Nephron (organoid): ENCODE measurements around the gene DBF4B.

Experiments used
- H3K27ac Mint-ChIP-seq, 3 experiments: 2 replicates each; pipeline ENCODE4 v1.8.0; 2020; ENCODE audit warnings: mixed read lengths in 3 of 3, mild to moderate bottlenecking in 2 of 3, moderate library complexity in 1 of 3
- H3K27me3 Mint-ChIP-seq: 2 replicates; pipeline ENCODE4 v1.8.0; 2021; ENCODE audit warnings: low read depth, mild to moderate bottlenecking, moderate library complexity, mixed read lengths
- H3K36me3 Mint-ChIP-seq: 2 replicates; pipeline ENCODE4 v1.8.0; 2020; ENCODE audit warnings: low read depth, mixed read lengths
- H3K4me1 Mint-ChIP-seq: 2 replicates; pipeline ENCODE4 v1.8.0; 2020; ENCODE audit warnings: mixed read lengths
- H3K4me3 Mint-ChIP-seq, 3 experiments: 2 replicates each; pipeline ENCODE4 v1.8.0; 2020; ENCODE audit warnings: mild to moderate bottlenecking in 3 of 3, mixed read lengths in 3 of 3, moderate library complexity in 2 of 3
- H3K9me3 Mint-ChIP-seq: 2 replicates; pipeline ENCODE4 v1.8.0; 2020; ENCODE audit warnings: mixed read lengths
- CTCF ChIP-seq, 3 experiments: fragments of 200-600 bp; sonication (generic); IDR thresholded peaks; one replicate each; pipeline ENCODE4 v1.5.0; 2021; ENCODE audit warnings: antibody characterized with exemption in 3 of 3; ENCODE audit not compliant: unreplicated experiment in 3 of 3

Gene DBF4B

GRCh38 chr17:44760474-44761308 is 52.2 kb downstream of the DBF4B start:
- H3K27me3 Mint-ChIP-seq: peaks cover 34% of the 10 kb centered on the region
- no peaks in the 10 kb centered on the region for H3K36me3 Mint-ChIP-seq
- no peaks in the 10 kb centered on the region for H3K9me3 Mint-ChIP-seq
- H3K4me1 Mint-ChIP-seq: no peaks in the 10 kb centered on the region
- peak overlapping the region in 1 of 3 experiments; percentile 8 for H3K27ac Mint-ChIP-seq
- TF ChIP-seq CTCF (IDR thresholded peaks at IDR 0.05; ENCODE audit: unreplicated experiment in 3 of 3): no peak
- peak overlapping the region; percentile 50 to 77 (median 72) for H3K4me3 Mint-ChIP-seq

GRCh38 chr17:44761932-44762810 is 53.7 kb downstream of the DBF4B start:
- H3K27ac Mint-ChIP-seq: no peak overlapping the region
- H3K27me3 Mint-ChIP-seq: peaks cover 35% of the 10 kb centered on the region
- peak overlapping the region in 1 of 3 experiments; percentile 6 for H3K4me3 Mint-ChIP-seq
- no peaks in the 10 kb centered on the region for H3K4me1 Mint-ChIP-seq
- H3K36me3 Mint-ChIP-seq: no peaks in the 10 kb centered on the region
- no peak for TF ChIP-seq CTCF (IDR thresholded peaks at IDR 0.05; ENCODE audit: unreplicated experiment in 3 of 3)
- no peaks in the 10 kb centered on the region for H3K9me3 Mint-ChIP-seq

GRCh38 chr17:44763170-44763569 is 54.7 kb downstream of the DBF4B start:
- TF ChIP-seq CTCF (IDR thresholded peaks at IDR 0.05; ENCODE audit: unreplicated experiment in 3 of 3): no peak
- H3K27ac Mint-ChIP-seq: no peak overlapping the region
- H3K27me3 Mint-ChIP-seq: peaks cover 26% of the 10 kb centered on the region
- no peak overlapping the region for H3K4me3 Mint-ChIP-seq
- H3K9me3 Mint-ChIP-seq: no peaks in the 10 kb centered on the region
- no peaks in the 10 kb centered on the region for H3K36me3 Mint-ChIP-seq
- H3K4me1 Mint-ChIP-seq: no peaks in the 10 kb centered on the region

DNA sequence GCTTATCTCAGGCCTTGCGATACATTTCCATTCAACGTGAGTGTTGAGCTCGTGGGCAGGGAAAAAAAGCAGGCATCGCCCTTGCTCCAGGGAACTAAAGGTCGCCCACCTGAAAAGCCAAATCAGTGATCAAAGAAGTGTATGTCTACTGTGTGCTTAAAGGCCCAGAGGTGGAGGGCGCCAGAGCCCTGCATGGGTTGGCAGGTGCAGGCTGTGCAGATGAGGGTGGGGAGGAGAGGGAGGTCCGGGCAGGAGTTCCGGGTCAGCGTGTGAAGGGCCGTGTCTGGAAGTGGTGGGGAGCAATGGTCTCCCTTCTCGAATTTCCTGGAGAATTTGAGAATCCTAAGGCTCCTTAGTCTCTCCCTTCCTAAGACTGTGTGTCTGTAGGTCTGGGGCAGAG is 57.5 kb downstream of the DBF4B start:
- peaks cover 19% of the 10 kb centered on the region for H3K27me3 Mint-ChIP-seq
- TF ChIP-seq CTCF (IDR thresholded peaks at IDR 0.05; ENCODE audit: unreplicated experiment in 3 of 3): no peak
- no peaks in the 10 kb centered on the region for H3K36me3 Mint-ChIP-seq
- no peaks in the 10 kb centered on the region for H3K9me3 Mint-ChIP-seq
- H3K4me3 Mint-ChIP-seq: no peak overlapping the region
- no peak overlapping the region for H3K27ac Mint-ChIP-seq
- peaks cover 5% of the 10 kb centered on the region for H3K4me1 Mint-ChIP-seq

DNA sequence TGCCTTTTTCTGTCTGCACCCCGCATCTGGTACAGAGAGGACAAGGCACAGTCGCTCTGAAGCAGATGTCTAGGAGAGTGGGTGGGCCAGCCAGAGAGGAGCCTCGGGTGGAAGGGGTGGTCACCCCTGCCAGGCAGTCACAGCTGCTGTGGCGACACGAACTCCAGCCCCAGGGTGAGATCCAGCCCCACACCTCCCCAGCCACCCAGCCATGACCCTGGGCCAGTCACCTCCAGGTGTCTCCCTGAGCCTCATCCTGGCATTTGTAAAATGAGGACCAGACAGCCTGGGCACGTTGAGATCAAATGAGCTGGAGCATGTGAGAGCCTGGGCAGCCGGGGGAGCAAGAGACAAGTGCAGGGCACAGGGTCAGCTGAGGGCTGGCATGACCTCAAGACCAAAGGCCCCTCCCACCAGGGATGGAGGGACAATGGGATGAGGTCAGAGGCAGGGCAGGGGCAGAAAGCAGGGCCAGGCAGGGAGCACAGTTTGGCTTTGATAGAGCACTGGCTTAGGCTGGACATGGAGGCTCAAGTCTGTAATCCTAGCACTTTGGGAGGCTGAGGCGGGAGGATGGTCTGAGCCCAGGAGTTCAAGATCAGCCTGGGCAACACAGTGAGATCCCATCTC is 58.1 kb downstream of the DBF4B start:
- Mint-ChIP-seq H3K27me3 (peaks cover 14% of the 10 kb centered on the region), H3K4me1 (peaks cover 5% of the 10 kb centered on the region), H3K9me3 (no peaks in the 10 kb centered on the region), H3K36me3 (no peaks in the 10 kb centered on the region), H3K27ac (no peak overlapping the region), H3K4me3 (no peak overlapping the region)
- no peak for TF ChIP-seq CTCF (IDR thresholded peaks at IDR 0.05; ENCODE audit: unreplicated experiment in 3 of 3)
